Left ventricle myocardium inferior (tissue), 1 donor: Measurements from ENCODE around the gene SUZ12. TPM values are rescaled to one million over a fixed set of nuclear protein-coding genes. Genes with fewer than 3 reads are reported as not detected.
A peak's percentile ranks its signal among the peaks of the same experiment; 100 is the strongest.
"Not testable (repeated sequence)": the region's sequence is repeated elsewhere in the genome, so short reads cannot be mapped to it uniquely, and the experiment has no call there.

Source experiments
- DNase-seq: peaks from one replicate; pipeline ENCODE4 v3.0.0-alpha.2; 2020
- H3K27ac ChIP-seq: fragments of 200-600 bp; replicated peaks from 2 replicates; pipeline ENCODE4 v1.8.0; 2021
- H3K27me3 ChIP-seq: fragments of 200-600 bp; 2 replicates; pipeline ENCODE4 v1.8.0; 2021; ENCODE audit warnings: low read depth
- H3K36me3 ChIP-seq: fragments of 200-600 bp; 2 replicates; pipeline ENCODE4 v1.8.0; 2021
- H3K4me1 ChIP-seq: fragments of 200-600 bp; 2 replicates; pipeline ENCODE4 v1.8.0; 2021
- H3K4me3 ChIP-seq: fragments of 200-600 bp; 2 replicates; pipeline ENCODE4 v1.8.0; 2021; ENCODE audit warnings: mild to moderate bottlenecking, moderate library complexity
- H3K9me3 ChIP-seq: fragments of 200-600 bp; replicated peaks from 2 replicates; pipeline ENCODE4 v1.8.0; 2021
- CTCF ChIP-seq: fragments of 200-600 bp; IDR thresholded peaks from 2 replicates; pipeline ENCODE4 v1.8.0; 2021; ENCODE audit warnings: antibody characterized with exemption, mild to moderate bottlenecking, borderline replicate concordance
- intact Hi-C: fragments of 100-400 bp; cut with micrococcal nuclease; formaldehyde crosslinking; loops from one replicate; pipeline ENCODE4 v1.11.0; 2022
- total RNA-seq: library from RNA; stranded (reverse); fragmentation: NEBNext Ultra II Directional; extraction: Animal tissue kit (Norgen Biotek cat#: 25700); gene quantifications from one replicate; pipeline ENCODE4 v1.2.1, GENCODE V29; 2021
- donor health status: DM: no; HTN: yes; CAD: no; lungs with severe emphysema.

The SUZ12 gene
- total RNA-seq, 1 donor from 2014 or later, result 12.6 TPM

- intact Hi-C loops, result no loop called here
- Histone ChIP-seq H3K4me3 (no peak overlapping the region), H3K27me3 (peaks cover 10% of the 10 kb centered on the region), H3K4me1 (no peaks in the 10 kb centered on the region), H3K27ac (no peak overlapping the region), H3K36me3 (no peaks in the 10 kb centered on the region), H3K9me3 (no peaks in the 10 kb centered on the region)
- no peak for DNase-seq
- no peak for TF ChIP-seq CTCF
Observed at GRCh38 chr17:31907342-31907962, 29.4 kb upstream of the SUZ12 start.

GRCh38 chr17:31908386-31908785 lies 28.4 kb upstream of the SUZ12 start:
- H3K9me3 ChIP-seq, result no peaks in the 10 kb centered on the region
- no peaks in the 10 kb centered on the region for H3K4me1 ChIP-seq
- no peak for DNase-seq
- H3K27me3 ChIP-seq, result peaks cover 18% of the 10 kb centered on the region
- no peak overlapping the region for H3K27ac ChIP-seq
- H3K36me3 ChIP-seq, result no peaks in the 10 kb centered on the region
- no peak for TF ChIP-seq CTCF
- no peak overlapping the region for H3K4me3 ChIP-seq
- intact Hi-C loops, result no loop called here

DNA sequence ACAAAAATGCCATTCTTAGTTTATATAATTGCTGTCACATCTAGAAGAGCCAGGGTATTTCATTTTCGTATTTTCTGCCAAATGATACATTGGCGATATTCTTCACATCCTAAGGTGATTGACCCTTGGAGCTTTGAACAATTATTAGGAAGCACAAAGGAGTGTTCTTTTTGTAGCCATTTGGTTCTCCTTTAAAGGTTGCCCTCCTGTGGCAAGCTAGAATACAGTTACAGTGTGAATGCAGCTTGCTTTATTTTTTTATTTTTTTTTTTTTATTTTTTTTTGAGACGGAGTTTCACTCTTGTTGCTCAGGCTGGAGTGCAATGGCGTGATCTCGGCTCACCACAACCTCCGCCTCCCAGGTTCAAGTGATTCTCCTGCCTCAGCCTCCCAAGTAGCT lies 24.1 kb upstream of the SUZ12 start:
- H3K36me3 ChIP-seq, intact Hi-C loops, H3K4me1 ChIP-seq, DNase-seq, H3K9me3 ChIP-seq, H3K4me3 ChIP-seq, H3K27ac ChIP-seq: not testable (repeated sequence)
- peaks cover 46% of the 10 kb centered on the region for H3K27me3 ChIP-seq

- intact Hi-C loops, result no loop called here
- Histone ChIP-seq H3K27ac (no peak overlapping the region), H3K9me3 (no peaks in the 10 kb centered on the region), H3K4me1 (no peaks in the 10 kb centered on the region), H3K27me3 (peaks cover 75% of the 10 kb centered on the region), H3K36me3 (no peaks in the 10 kb centered on the region), H3K4me3 (no peak overlapping the region)
- no peak for DNase-seq
- TF ChIP-seq CTCF, result no peak
Observed at GRCh38 chr17:31915456-31916100, 21.2 kb upstream of the SUZ12 start.

DNA sequence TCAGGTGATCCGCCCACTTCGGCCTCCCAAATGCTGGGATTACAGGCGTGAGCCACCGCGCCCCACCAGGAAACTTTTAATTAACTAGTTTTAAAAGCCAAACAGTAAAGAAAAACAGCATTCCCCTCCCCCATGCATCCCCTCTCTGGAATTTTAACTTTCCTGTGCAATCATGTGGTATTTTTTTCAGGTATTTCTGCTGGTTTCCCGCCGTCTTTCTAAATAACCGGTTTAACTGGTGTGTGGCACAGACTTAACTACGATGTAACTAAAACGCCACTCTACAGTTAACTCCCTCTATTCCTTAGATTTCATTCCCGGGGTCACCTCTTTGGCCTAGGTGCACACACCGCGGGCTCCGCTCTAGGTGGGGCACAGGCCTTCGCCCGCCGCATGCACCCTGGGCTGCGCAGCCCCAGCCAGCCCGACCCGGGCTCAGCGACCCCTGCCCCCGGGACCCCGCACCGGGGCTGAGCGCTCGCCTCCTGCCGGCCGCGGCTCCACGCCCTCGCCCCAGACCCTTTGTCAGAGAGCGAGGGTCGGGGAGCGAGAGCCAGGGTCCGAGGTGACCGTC lies 20.2 kb upstream of the SUZ12 start:
- H3K27ac ChIP-seq, result no peak overlapping the region
- peaks cover 78% of the 10 kb centered on the region for H3K27me3 ChIP-seq
- DNase-seq, result no peak
- intact Hi-C loops, result no loop called here
- H3K9me3 ChIP-seq, result no peaks in the 10 kb centered on the region
- H3K4me3 ChIP-seq, result peak overlapping the region; percentile 40
- no peaks in the 10 kb centered on the region for H3K4me1 ChIP-seq
- H3K36me3 ChIP-seq, result no peaks in the 10 kb centered on the region
- no peak for TF ChIP-seq CTCF

- intact Hi-C loops, result no loop called here
- Histone ChIP-seq H3K4me1 (no peaks in the 10 kb centered on the region), H3K36me3 (no peaks in the 10 kb centered on the region), H3K27ac (no peak overlapping the region), H3K4me3 (peak overlapping the region; percentile 40), H3K9me3 (no peaks in the 10 kb centered on the region), H3K27me3 (peaks cover 79% of the 10 kb centered on the region)
- DNase-seq, result no peak
- TF ChIP-seq CTCF, result no peak
Observed at GRCh38 chr17:31917065-31917529, 19.7 kb upstream of the SUZ12 start.

DNA sequence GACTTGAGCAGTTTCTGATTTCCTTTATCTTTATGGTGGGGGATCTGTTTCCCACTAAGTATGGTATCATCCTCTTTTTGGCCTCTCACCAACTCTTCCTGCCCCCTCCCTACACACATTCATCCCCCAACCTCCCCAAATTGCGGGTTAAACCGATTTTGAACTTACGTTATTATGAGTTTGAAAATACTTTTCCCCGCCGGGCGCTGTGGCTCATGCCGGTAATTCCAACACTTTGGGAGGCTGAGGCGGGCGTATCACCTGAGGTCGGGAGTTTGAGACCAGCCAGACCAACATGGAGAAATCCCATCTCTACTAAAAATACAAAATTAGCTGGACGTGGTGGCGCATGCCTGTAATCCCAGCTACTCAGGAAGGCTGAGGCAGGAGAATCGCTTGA lies 19.1 kb upstream of the SUZ12 start:
- H3K27me3 ChIP-seq, result peaks cover 79% of the 10 kb centered on the region
- DNase-seq, result not testable (repeated sequence)

More for the DNA sequence above, 19.1 kb upstream of the SUZ12 start:
- H3K9me3 ChIP-seq, H3K27ac ChIP-seq, H3K4me3 ChIP-seq, intact Hi-C loops, H3K4me1 ChIP-seq, H3K36me3 ChIP-seq: not testable (repeated sequence)
